WI38 (cell line): ENCODE data around the gene PDE6H.

Experiments used
- H3K4me3 ChIP-seq: 2 replicates; pipeline ENCODE4 v1.5.1; 2011; ENCODE audit warnings: low read depth, mild to moderate bottlenecking, control low read depth, low read length
- TF ChIP-seq, protein P1 (sequence below): IDR thresholded peaks from 2 replicates; pipeline ENCODE4 v1.5.1; 2012; ENCODE audit warnings: low read depth, mild to moderate bottlenecking, control low read depth, low read length

PDE6H gene

DNA sequence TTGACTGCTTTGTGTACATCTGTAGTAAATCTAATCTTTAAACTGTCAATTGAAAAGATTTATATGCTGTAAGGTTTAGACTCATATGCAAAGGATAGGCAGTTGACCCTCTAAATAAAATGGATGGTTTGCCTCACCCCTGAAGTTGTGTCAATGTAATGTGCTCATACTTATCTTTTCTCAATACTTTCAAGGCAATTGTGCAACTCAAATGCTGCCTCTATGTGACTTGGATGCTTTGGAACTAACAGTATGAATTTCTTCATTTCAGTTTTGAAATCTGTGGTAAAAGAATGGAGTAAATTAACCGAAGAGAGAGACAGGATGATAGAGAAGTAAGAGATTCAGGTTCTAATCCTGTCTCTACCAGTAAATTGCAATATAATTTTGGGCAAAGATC, 9.7 kb downstream of the PDE6H start:
- no peak overlapping the region for H3K4me3 ChIP-seq
- TF ChIP-seq, protein P1, sequence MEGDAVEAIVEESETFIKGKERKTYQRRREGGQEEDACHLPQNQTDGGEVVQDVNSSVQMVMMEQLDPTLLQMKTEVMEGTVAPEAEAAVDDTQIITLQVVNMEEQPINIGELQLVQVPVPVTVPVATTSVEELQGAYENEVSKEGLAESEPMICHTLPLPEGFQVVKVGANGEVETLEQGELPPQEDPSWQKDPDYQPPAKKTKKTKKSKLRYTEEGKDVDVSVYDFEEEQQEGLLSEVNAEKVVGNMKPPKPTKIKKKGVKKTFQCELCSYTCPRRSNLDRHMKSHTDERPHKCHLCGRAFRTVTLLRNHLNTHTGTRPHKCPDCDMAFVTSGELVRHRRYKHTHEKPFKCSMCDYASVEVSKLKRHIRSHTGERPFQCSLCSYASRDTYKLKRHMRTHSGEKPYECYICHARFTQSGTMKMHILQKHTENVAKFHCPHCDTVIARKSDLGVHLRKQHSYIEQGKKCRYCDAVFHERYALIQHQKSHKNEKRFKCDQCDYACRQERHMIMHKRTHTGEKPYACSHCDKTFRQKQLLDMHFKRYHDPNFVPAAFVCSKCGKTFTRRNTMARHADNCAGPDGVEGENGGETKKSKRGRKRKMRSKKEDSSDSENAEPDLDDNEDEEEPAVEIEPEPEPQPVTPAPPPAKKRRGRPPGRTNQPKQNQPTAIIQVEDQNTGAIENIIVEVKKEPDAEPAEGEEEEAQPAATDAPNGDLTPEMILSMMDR: no peak

DNA sequence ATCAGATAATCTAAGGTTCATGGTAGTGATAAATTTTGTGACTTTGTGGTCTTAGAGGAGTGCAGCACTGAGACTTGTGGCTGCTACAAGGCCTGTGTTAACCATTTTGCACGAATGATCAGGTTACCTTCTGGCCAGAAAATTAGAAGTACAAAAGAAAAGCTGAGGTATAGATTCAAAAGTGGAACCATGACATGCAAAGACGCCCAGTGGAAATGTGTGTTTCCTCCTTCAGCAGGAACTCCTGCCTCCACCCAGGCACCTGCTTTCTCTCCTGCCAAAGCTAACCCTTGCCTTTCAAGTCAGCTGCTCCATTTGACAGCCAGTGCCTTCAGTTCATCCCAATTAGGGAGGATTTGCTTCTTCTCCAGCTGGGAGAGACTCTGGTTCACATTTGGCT, 10.1 kb downstream of the PDE6H start:
- no peak overlapping the region for H3K4me3 ChIP-seq
- TF ChIP-seq, protein P1: no peak

DNA sequence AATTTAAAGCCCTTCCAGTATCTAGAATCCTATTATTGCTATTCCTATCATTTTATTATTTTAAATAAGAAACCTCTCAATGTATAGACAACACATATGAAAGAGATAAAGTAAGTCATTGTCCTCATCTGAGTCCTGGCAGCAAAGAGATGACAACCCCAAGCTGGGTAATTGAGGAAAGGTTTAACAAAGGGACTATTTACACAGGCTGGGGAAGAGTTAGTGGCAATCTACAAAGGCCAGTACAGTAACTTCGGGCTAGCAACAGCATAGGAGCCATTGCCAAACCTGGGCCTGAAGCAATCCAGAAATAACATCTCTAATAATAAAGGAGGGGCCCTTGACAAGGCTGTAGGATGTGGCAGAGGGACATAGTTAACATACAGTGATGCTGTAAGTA, 11.2 kb downstream of the PDE6H start:
- no peak overlapping the region for H3K4me3 ChIP-seq
- TF ChIP-seq, protein P1: no peak

DNA sequence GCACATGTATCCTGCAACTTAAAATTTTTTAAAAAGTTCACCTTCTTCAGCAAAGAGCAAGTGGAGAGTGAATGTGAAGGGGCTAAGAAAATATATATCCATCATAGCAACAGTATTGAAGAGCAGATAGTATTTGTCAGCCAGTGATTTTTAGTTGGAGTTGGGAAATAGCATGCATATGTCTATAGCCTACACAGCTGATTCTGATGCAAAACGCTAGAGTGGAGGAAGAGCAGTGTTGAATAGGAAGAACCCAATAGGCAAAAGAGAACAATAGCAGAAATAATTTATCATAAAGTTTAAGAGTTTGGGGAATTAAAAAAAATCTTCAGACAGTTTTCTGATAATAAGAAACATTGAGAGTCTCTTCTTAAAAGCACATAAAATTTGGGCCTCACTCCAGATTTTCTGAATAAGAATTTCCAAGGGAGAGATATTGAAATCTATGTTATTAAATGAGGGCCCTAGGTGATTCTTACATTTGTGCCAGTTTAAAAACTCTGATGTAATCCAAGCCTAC, 12.0 kb downstream of the PDE6H start:
- H3K4me3 ChIP-seq: no peak overlapping the region
- TF ChIP-seq, protein P1: no peak

GRCh38 chr12:14986449-14986848, 13.6 kb downstream of the PDE6H start:
- H3K4me3 ChIP-seq: no peak overlapping the region
- TF ChIP-seq, protein P1: no peak

DNA sequence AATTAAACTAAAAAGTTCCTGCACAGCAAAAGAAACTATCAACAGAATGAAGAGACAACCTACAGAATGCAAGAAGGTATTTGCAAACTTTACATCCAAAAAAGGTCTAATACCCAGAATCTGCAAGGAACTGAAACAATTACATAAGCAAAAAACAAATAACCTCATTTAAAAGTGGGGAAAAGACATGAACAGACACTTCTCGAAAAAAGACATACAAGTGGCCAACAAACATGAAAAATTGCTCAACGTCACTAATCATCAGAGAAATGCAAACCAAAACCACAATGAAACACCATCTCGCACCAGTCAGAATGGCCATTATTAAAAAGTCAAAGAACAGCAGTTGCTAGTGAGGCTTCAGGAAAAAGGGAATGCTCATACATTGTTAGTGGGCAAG, 15.2 kb downstream of the PDE6H start:
- no peak overlapping the region for H3K4me3 ChIP-seq
- TF ChIP-seq, protein P1: no peak

- TF ChIP-seq, protein P1: no peak
- no peak overlapping the region for H3K4me3 ChIP-seq
Measured at GRCh38 chr12:14989790-14990189, 16.9 kb downstream of the PDE6H start.
